ENCODE results near the gene HID1.
"Not testable (repeated sequence)": the region's sequence is repeated elsewhere in the genome, so short reads cannot be mapped to it uniquely, and the experiment has no call there.

The HID1 gene

DNA sequence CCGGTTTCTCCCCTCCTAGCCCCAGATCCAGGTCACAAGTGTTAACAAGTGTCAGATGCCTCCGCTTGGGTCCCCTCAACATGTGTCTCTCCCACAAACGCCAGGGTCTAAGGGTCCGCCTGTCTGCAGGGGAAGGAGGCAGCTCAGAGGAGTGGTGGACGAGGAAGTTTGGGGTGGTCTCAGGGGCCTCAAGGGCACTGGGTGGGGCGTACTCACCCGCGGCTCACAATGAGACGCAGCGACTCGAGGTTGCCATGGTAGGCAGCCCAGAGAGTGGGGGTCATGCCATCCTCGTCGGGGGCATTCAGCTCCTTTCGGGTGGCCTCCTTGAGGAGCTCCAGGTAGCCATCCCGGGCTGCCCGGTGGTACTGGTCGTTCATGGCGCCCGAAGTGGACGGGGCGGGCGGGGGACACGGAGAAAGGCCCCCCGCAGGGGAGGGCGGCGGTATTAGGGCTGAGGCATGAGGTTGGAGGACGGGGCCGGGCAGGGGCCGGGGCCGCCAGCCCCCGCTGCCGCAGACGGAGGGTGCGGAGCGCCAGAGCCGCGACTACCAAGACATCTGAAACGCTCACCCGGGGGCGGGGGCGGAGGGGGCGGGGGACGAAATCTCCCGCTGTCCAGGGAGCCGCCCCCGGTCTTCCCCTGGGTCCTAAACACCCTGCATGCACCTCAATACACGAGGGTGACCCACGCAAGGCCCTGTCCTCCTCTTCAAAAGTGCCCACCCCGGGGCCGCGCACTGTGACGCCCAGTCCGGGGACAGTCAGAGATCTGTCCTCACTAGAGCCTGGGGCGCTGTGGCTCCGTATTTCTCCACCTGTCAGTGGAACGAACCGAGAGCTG, 49.6 kb downstream of the HID1 start, which contains the start of gene USH1G:
Gene USH1G, minus strand, starts transcription at position 562 of the 844 bp plus-strand sequence. Its CDS starts 182 bp downstream, at position 380.
- no peak for DNase-seq (ENCODE audit: low read depth)

DNA sequence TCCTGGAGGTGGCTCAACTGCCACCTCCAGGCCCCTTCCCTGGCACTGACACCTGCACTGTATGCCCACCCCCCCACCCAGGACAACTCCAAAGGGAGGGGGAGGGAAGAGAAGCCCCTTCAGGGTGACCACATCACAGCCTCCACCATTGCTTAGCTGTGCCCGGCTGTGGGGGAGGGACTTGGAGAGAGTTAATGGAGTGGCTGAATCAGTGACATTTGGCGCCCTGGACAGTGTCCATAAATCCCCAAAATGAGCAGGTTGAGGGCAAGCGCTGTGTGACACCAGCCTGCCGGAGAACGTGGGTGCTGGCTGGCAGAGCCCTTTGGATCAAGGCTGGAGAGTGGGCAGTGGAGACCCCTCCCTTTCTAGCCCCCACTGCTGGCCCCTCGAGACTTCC, 50.4 kb downstream of the HID1 start:
- no peak for DNase-seq (ENCODE audit: low read depth)

DNA sequence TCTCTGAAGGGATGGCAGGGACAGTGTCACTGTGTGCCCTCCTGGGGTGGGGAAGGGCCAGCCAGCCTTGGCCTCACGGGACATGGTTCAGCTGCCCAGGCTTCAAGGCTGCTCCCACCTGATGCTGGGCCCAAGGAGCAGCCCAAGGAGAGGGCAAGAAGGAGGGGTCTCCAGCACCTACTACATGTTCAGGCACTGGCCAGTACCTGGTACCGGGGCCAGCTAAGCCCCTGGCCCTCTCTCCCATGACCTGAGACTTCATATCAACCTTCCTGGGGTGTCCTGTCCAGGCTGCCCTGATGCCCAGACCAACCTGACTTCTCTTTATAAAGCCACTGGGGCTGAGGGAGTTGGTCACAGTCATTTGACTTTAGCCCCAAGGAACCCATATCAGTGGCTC, 50.8 kb downstream of the HID1 start:
- DNase-seq (ENCODE audit: low read depth): no peak

DNA sequence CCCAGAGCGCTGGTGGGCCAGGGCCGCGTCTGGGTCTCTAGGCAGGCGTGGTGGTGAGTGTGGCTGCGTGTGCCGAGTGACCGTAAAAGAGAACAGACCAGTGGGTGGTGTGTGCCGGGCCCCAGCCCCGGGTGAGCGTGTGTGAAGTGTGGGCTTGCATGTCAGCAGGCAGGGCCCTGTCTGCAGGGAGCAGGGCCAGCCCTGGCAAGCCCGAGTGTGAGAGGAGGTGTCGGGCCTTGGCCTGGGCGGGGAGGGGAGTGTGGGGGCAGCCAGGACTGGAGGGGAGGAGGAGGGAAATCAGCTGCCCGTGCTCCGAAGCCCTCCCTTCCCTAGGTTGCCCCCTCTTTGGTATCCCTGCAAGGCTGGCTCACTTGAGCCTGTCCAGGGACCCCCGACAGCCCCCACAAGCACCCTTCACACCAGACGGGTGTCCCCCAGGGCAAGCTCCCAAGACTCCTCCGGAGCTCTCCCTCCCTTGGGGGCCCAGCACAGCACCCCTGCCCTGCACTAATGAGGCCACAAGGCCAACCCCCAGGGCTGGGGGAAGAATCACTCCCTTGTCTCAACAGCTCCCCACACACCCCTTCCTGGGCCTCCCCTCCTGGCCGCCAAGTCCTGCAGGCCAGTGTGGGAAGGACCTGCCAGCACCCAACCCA, 51.4 kb downstream of the HID1 start:
- no peak for DNase-seq (ENCODE audit: low read depth)

DNA sequence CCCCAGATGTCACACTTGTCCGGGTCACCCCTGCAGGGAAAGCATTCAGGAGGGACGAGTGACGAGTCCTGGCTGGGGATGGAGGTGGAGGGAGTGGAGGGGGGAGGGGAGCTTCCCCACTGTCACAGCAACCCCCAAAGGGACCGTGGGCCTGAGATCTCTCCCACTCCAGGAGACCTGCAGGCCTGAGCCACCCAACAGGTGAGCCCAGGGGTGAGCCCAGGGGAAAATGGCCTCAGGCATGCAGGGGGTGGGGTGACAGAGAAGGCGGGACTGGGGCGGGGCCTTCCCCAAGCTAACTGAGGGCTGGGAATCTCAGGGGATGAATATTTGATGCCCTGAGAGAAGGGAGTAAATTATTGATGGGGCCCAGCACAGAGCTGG, 51.9 kb downstream of the HID1 start:
- DNase-seq (ENCODE audit: low read depth): no peak

DNA sequence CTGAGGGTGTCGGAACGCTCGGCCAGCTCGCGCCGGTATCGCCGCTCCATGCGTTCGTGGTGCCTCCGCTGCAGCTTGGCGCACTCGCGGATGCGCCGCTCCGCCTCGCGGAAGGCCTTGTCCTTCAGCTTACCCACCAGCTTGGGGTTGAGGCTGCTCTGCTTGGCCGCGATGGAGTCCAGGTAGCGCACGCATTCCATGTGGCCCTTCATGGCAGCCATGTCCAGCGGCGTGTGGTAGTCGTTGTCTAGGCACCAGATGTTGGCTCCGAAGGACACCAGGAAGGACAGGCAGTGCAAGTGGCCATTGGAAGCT, 52.3 kb downstream of the HID1 start:
- no peak for DNase-seq (ENCODE audit: low read depth)

DNA sequence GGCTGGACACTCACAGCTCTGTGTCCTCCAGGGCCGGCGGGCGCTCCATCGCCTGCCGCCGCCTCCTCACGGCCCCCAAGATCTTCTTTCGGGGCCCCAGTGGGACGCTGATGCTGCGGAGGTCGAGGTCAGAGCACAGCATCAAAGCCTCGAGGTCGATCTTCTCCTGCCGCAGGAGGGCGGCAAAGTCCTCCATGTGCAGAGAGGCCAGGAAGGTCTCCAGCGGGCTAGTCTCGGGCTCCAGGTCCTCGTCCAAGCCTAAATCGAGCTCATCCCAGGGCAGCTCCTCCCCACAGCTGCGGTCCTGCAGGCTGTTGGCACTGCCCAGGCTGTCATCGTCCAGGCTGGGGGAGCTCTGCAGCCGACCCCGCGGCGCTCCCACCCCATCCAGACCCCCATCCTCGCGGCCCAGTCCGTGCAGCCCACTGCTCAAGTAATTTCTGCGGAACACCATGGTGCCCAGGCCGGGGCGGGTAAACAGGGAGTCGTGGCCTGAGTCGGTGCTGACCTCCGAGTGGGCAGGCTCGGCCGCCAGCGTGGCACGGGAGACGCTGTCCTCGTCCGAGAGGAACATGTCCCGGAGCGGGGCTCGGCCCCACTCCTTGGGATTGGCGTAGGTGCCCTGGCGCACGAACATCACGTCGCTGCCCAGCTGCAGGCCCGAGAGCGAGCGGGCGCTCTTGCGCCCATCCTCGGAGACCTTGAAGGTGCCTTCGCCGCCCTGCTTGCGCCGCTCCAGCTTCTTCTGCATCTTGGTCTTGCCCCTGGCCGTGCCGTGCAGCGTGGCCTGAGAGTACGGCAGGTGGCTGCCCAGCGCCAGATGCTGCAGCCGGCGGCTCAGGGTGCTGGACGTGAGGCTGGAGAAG, 52.9 kb downstream of the HID1 start:
- no peak for DNase-seq (ENCODE audit: low read depth)

DNA sequence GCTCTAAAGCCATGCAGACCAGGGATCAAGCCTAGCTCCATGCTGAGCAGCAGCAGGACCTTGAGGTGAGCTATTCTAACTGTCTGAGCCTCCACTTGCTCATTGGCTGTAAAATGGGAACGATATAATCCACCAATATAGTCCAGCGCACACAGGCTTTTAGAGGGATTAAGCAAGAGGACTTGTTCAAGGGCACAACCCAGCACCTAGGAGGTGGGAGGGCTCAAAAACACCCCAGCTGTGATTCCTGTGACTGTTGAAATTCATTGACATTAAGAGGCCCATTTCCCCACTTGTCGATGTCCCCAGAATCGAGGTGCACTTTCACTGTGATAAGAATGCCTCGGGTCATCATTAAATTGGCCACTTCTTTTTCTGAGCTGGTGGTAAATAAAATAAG, 53.7 kb downstream of the HID1 start:
- DNase-seq (ENCODE audit: low read depth): no peak

DNA sequence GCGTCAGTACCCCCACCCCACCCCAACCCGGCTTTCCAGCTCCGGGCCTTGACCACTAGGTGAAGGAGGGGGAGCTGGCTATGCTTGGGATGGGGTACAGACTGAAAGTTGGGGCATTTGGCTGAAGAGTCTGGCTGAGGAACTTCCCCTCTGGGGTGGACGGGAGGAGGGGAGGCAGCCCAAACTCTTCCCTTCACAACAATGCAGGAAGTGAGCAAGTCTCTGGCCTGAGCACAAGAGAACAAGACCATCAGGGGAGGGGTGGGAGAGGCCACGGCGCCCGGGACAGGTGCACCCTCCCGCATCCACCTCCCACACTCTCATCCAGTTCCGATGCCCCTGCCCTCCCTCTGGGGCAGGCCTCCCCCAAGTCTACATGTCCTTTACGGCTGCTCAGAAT, 55.1 kb downstream of the HID1 start:
- DNase-seq (ENCODE audit: low read depth): no peak

DNA sequence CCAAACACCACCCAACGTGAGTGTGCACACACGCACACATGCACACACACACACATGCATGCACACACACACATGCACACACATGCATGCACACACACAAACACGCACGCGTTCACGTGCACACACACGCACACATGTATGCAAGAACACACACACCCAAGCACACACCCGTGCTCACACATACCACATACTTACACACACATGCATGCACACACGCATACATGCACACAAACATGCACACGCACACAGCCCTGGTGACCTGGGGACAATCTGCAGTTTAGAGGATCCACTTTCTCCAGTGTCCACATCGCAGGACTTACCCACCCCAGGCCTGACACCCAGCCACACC, 55.7 kb downstream of the HID1 start:
- DNase-seq (ENCODE audit: low read depth): no peak

DNA sequence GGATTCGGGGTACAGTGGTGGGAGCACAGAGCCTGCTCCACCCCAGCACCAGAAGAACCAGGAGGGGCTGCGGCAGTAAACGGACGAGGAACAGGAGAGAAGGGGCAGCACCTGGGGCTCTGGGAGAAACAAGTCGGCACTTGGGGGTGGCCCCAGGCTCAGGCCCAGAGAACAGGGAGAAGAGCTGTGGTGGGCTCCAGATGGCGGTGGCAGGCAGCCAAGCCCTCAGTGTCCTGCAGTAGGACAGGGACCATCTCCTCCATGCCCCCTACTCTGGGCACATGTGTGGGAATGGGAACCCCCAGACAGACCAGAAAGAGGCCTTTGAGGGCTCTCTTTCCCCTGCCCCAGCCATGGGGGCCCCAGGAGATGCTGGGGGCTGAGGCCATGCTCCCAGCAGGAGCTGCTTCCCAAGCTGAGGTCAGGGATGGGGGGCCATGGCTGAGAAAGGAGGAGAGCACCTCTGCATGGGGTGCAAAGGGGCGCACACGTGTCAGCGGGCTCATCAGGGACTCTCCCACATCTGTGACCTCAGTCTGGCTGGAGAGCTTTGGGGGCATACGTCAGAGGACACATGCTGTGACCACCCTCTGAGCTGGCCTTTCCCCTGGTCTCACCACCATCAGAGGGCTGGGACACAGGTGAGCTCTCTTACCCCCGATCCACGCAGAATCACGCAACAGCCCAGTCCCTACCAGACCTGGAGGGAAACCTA, 56.3 kb downstream of the HID1 start:
- DNase-seq (ENCODE audit: low read depth): no peak

DNA sequence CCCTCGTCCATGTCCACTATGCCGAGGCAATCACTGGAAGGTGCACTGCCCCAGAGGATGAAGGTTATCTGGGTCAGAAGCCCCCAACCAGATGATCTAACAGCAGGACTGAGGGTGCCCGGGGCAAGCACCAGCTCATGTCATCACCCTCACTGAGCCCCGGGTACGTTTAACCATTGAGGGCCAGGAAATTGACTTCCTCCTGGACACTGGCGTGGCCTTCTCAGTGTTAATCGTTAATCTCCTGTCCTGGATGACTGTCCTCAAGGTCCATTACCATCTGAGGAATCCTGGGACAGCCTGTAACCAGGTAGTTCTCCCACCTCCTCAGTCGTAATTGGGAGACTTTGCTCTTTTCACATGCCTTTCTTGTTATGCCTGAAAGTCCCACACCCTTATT, 61.1 kb downstream of the HID1 start:
- DNase-seq (ENCODE audit: low read depth): not testable (repeated sequence)

DNA sequence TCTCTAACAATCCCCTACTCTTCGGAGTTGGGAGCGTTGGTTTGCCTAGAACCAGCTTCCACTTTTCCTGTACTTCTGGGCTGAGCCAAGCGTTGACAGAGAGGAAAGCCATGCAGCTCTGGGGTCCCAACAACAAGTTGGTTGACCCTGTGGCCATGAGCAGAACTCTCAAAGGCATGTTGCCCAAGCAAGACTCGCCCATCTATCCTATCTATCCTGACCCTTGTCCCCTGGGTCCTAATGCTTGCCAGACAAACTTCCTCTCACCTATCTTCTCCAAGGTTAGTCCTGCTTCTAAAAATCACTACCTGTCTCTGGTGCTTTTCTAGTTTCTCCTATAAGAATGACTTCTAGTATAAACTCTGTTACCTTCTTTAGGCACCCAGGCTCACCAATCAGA, 63.5 kb downstream of the HID1 start:
- not testable (repeated sequence) for DNase-seq (ENCODE audit: low read depth)

DNA sequence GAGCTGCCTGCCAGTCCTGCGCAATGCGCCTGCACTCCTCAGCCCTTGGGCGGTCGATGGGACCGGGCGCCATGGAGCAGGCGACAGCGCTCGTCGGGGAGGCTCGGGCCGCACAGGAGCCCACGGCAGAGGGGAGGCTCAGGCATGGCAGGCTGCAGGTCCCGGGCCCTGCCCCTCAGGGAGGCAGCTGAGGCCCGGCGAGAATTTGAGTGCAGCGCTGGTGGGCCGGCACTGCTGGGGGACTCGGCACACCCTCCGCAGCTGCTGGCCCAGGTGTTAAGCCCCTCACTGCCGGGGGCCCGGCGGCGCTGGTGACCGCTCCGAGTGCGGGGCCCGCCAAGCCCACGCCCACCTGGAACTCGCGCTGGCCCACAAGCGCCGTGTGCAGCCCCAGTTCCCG, 65.5 kb downstream of the HID1 start:
- no peak for DNase-seq (ENCODE audit: low read depth)

DNA sequence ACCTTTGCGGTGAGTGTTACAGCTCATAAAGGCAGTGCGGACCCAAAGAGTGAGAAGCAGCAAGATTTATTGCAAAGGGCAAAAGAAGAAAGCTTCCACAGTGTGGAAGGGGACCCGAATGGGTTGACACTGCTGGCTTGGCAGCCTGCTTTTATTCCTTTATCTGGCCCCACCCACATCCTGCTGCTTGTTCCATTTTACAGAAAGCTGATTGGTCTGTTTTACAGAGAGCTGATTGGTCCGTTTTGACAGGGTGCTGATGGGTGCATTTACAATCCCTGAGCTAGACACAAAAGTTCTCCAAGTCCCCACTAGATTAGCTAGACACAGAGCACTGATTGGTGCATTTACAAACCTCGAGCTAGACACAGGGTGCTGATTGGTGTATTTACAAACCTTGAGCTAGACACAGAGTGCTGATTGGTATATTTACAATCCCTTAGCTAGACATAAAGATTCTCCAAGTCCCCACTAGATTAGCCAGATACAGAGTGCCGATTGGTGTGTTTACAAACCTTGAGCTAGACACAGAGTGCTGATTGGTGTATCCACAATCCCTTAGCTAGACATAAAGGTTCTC, 66.3 kb downstream of the HID1 start:
- not testable (repeated sequence) for DNase-seq (ENCODE audit: low read depth)

DNA sequence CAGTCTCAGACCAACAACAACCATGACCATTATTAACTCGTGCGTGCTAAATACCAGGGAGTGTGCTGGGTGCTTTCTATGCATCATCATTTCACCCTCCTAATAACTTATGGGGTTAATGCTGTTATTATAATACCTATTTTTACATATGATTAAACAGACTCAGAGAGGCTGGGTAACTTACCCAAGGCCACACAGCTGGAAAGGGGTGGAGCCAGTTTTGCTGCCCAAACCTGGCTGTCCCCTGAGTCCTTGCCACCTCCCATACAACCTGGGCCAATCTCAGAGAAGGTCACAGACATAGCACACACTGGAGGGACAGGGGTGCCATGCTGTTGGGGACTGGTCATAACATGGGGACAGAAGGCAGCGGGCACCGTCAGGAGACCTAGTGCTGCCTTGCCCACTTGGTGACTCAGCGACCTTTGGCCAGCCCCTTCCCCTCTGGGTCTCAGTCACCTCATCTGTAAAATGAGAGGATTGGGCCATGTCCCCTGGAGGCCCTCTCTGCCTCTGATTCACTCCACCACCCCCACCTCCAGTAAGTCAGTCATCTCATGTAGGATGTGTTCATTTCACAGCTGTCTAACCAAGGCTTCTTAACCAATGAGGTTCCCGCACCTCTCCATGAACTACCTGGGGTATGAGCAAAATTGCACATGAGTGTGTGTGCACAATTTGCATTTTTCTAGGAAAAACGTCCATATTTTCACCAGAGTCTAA, 67.7 kb downstream of the HID1 start:
- no peak for DNase-seq (ENCODE audit: low read depth)

DNA sequence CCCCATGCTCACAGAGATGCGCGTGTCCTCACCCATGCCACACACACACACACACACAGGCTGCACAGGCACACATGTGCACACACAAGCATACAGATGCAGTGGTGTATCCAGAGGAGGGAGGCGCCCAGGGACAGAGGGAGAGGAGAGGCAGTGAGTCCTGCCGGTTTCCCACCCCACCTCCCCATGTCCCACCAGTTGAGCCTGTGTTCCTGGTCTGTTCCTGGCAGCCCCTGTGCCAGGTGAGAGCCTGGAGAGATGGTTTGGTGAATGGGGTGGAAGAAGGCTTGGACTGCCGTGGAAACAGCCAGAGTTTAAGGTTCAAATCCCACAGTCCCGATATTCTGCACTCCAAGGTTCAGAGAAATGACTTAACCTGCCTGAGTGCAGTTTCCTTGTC, 68.9 kb downstream of the HID1 start:
- no peak for DNase-seq (ENCODE audit: low read depth)

DNA sequence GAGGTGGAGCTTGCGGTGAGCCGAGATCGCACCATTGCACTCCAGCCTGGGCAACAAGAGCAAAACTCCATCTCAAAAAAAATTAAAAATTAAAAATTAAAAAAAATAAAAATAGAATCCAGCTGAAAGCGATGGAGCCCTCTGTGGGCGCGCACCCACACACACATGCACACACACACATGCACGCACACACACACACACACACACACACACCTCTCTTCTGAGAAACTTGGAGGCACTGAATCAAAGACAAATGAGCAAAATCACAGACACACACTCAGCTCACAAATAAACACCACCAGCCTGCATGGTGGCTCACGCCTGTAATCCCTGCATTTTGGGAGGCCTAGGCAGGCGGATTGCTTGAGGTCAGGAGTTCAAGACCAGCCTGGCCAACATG, 69.5 kb downstream of the HID1 start:
- DNase-seq (ENCODE audit: low read depth): no peak

DNA sequence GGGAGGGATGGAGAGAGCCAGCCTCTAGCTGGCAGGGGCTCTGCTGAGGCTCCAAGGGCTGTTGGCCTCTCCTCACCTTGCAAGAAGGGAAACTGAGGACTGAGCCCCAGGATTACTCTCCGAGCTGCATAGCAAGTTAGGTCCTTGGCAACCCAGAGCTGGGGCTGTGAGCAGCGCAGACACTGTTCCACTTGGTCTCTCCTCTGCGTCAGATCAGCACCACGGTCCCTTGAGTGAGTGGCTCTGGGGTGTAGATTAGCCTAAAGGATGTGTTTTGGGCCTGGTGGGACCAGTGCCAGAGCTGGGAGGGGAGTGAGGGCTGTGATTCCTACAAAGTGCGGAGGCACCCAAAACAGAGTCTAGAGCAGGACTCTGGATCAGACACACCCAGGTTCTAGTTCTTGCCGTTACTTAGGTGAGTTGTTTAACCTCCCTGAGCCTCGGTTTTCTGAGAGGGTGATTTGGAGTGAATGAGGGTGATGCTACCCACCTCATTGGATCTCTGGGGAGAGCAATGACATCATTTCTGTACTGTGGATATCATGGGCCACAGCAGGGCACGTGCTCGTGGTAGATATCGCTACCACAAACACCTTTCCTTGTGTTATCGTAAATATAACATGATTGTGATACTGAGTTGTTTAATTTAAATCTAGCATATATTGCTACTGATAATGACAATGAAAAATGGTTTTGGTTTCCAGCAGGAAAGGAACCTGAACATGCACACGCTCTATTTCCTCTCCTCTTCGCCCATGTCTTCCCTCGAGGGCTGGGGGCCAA, 71.0 kb downstream of the HID1 start:
- DNase-seq (ENCODE audit: low read depth): no peak

Measured in activated gamma-delta T cell treated with anti-CD3 and anti-CD28 coated beads, Interleukin-2, amount 50 U/mL, for 16 hours (primary cell).